Measurements from ENCODE around the gene BRD7. TPM values are rescaled to one million over a fixed set of nuclear protein-coding genes. Genes with fewer than 3 reads are reported as not detected.

Gene BRD7
- total RNA-seq, 2 donors from 2014 or later, result 64.1 to 91.4 TPM

DNA sequence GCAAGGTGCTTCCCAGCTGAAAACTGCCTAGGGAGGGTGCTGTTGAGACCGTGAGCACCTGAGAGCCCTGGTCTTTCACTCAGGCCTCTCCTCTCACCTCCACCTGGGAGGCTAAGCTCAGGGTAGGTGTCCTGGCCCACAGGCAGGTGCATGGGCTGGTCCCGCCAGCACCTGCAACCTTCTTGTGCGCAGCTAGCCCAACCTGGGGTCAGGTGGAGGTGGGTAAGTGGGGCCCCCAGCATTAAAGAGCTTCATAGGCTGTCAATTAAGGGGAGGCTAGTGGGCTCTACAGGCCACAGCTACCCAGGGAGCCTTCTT is 93.7 kb downstream of the BRD7 start:
- peaks cover 8% of the 10 kb centered on the region for H3K36me3 Mint-ChIP-seq
- H3K9me3 Mint-ChIP-seq, result peaks cover 4% of the 10 kb centered on the region
- H3K4me1 Mint-ChIP-seq (ENCODE audit: low read depth in 2 of 2), result peaks cover 81 to 83% of the 10 kb centered on the region in 2 donors
- H3K27me3 Mint-ChIP-seq, result no peaks in the 10 kb centered on the region
- peak overlapping the region; percentile 86 for H3K4me3 Mint-ChIP-seq
- peak overlapping the region; percentile 98 to 100 for H3K27ac Mint-ChIP-seq
- DNase-seq (ENCODE audit: low spot score) (peak; percentile 18), ATAC-seq (no peak)

DNA sequence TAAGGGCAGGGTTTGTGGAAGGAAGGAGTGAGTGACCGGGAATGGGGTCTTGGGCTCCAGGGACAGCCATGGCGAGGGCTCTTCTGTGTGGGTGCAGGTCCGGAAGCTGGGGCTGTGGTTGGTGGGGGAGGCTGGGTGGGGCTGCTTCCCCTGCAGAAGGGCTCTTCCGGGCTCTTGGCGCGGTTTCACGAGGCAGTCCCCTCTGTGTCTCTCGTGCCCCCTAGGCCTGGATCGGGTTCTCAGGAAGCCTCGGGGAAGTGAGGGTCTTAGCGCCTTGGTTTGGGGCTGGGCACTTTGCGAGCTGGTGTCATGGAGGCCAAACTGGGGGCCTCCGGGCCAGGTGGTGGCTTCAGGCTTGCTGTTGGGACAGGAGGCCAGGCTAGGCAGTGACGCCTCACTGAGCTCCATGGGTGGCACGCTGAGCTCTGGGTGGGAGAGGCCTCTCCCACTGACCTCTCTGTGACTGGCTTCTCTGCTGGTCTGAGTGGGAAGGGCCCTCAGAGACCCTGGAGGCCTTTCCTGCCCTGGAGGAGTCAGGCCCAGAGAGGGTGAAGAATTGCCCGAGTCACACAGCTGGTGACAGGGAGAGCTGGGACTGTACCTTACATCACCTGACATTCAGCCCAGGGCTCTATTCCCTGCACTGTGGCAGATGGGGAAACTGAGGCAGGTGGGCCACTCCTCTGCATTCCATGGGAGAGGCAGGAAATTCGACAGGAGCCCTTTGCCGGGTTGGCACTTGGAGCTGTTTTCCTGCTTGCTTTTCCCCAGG is 94.3 kb downstream of the BRD7 start:
- Mint-ChIP-seq H3K9me3 (peaks cover 4% of the 10 kb centered on the region), H3K36me3 (peaks cover 8% of the 10 kb centered on the region), H3K4me3 (peak overlapping the region; percentile 86), H3K4me1 (ENCODE audit: low read depth in 2 of 2) (peaks cover 81 to 83% of the 10 kb centered on the region in 2 donors), H3K27me3 (no peaks in the 10 kb centered on the region), H3K27ac (peak overlapping the region; percentile 98 to 100)
- ATAC-seq (peak; percentile 73 to 80), DNase-seq (ENCODE audit: low spot score) (peak; percentile 82)

DNA sequence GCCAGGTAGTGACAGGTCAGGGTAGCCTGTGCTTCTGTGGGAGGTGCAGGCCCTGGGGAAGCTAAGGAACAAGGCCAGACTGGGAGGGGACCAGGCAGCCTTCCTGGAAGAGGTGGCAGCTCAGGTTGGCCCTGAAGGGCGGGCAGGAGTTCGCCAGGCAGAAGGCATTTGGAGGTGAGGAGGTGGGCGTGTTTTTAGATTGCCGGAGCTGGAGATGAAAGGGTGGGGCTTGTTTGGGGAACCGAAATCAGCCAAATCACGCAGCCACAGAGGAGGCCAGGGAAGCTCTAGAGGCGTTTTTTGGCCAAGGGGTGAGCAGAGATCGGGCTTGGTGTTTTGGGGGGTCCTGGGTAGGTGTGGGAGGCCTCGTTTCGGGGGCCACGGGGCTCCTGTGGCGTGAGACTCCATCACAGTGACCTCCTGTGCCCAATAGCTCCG is 94.9 kb downstream of the BRD7 start:
- H3K4me1 Mint-ChIP-seq (ENCODE audit: low read depth in 2 of 2), result peaks cover 81 to 83% of the 10 kb centered on the region in 2 donors
- H3K27me3 Mint-ChIP-seq, result no peaks in the 10 kb centered on the region
- peak overlapping the region; percentile 98 to 100 for H3K27ac Mint-ChIP-seq
- peaks cover 8% of the 10 kb centered on the region for H3K36me3 Mint-ChIP-seq
- H3K4me3 Mint-ChIP-seq, result peak overlapping the region; percentile 86
- peak; percentile 0 to 39 for ATAC-seq
- no peak for DNase-seq (ENCODE audit: low spot score)
- H3K9me3 Mint-ChIP-seq, result peaks cover 4% of the 10 kb centered on the region

DNA sequence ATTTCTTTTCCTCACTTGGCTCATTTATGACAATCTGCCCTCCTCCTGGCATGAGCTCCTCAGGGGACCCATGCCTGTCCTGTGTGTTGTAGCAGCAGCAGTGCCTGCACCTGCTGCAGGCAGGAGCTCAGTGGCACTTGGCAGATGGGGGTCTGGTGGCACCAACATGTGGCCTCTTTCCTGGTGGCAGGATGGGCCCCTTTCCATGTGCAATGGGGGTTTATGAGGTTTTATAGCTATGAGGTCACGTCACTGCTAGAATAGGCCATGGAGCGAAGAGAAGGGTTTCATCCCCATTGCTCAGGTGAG is 95.5 kb downstream of the BRD7 start:
- H3K27ac Mint-ChIP-seq, result peak overlapping the region; percentile 98 to 100
- H3K36me3 Mint-ChIP-seq, result peaks cover 3% of the 10 kb centered on the region
- H3K27me3 Mint-ChIP-seq, result no peaks in the 10 kb centered on the region
- no peak for ATAC-seq
- peaks cover 1% of the 10 kb centered on the region for H3K9me3 Mint-ChIP-seq
- DNase-seq (ENCODE audit: low spot score), result peak; percentile 44
- peaks cover 78 to 82% of the 10 kb centered on the region in 2 donors for H3K4me1 Mint-ChIP-seq (ENCODE audit: low read depth in 2 of 2)
- peak overlapping the region; percentile 86 for H3K4me3 Mint-ChIP-seq

DNA sequence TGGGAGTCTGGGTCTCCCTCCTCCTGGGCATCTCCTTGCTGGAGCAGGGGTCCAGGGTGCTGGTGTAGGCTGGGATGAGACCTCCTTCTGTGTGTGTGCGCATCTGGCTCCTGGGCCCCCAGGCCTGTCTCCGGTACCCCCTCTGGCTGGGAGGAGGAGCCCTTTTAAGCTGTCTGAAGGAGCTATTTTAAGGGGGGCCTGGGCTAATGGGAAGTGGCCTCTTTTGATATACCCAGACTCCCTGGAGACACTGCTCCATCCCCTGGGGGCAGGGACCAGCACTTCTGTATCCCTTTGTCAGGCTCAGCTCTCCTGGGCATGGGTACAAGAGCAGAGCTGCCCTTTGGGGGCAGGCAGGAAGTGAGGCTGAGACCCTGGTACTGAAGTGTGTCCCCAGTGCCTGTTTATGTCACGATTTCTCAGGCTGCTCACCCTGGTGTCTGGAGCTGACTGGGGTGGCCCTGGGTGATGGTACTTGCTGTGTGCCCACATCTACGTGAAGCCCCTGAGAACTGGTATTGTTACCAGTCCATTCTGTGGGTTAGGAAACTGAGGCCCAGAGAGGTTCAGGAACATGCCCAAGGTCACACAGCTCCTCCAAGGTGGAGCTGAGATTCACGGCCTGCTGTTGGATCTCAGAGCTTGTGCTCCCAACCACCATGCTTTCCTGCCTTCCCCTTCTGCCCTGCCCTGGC is 96.0 kb downstream of the BRD7 start:
- ATAC-seq, result no peak
- Mint-ChIP-seq H3K4me3 (peak overlapping the region; percentile 86), H3K9me3 (no peaks in the 10 kb centered on the region), H3K4me1 (ENCODE audit: low read depth in 2 of 2) (peaks cover 76 to 81% of the 10 kb centered on the region in 2 donors), H3K27ac (peak overlapping the region; percentile 98 to 100), H3K36me3 (no peaks in the 10 kb centered on the region), H3K27me3 (no peaks in the 10 kb centered on the region)
- DNase-seq (ENCODE audit: low spot score), result peak; percentile 50

DNA sequence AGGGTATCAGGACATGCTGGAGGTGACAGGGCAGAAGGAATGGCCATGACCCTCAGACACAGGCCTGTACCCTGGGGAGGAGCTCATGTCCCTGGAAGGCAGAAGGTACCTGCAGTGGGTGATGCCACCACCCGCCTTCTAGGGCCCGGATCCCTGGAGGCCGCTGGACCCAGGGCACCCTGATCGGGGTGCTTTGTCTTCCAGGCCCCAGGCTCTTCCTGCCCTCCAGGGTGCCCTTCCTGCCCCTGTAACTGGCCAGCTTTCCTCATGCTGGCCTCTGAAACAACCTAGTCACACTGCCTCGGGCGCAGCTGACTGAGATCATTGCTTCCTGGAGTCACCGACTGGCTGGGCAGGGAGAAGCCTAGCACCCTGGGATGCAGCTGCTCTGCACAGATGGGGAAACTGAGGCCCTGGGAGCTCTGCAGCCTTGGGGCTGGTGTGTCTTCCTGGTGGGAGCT is 96.6 kb downstream of the BRD7 start:
- H3K27ac Mint-ChIP-seq, result peak overlapping the region; percentile 98 to 100
- DNase-seq (ENCODE audit: low spot score) (peak; percentile 51), ATAC-seq (peak in 1 of 2 donors; percentile 14)
- no peaks in the 10 kb centered on the region for H3K9me3 Mint-ChIP-seq
- H3K27me3 Mint-ChIP-seq, result no peaks in the 10 kb centered on the region
- H3K36me3 Mint-ChIP-seq, result no peaks in the 10 kb centered on the region
- peaks cover 77 to 81% of the 10 kb centered on the region in 2 donors for H3K4me1 Mint-ChIP-seq (ENCODE audit: low read depth in 2 of 2)
- H3K4me3 Mint-ChIP-seq, result peak overlapping the region; percentile 86

DNA sequence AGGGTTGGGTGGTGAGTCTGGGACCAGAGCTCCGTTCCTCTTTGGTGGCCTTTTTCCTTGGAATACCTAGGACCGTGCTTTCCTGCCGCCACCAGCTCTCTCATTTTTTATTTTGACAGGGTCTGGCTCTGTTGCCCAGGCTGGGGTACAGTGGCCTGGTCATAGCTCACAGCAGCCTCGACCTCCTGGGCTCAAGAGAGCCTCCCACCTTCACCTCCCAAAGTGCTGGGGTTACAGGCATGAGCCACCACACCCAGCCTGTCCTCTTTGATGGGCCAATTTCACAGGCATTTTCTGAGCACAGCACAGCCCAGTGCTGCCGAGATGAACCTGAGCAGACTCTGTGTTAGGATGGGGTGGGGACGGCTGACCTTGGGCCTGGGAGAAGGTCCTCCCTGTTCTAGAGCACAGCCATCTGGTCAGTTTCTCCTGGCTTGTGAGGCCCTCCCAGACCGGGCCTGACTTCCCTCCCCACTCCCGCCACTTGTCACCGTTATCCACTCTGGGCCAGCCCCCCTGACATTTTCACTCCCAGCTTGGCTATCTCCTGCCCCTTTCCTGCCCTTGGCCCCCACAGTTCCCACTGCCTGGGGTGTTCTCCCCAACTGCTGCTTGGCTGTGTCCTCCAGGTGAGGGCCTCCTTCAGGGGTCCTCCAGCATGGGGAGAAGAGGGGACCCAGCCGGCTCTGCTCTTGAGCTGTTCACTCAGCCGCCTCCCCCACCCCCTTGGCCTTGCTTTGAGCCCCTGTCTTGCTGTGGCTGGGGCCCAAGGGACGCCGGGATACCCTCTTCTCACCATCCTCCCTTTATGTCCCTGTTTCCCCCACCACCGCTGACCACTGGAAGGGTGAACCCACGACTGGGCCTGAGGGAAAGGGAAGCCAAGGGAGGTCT is 97.4 kb downstream of the BRD7 start:
- Mint-ChIP-seq H3K4me3 (peak overlapping the region; percentile 17), H3K4me1 (ENCODE audit: low read depth in 2 of 2) (peaks cover 74 to 77% of the 10 kb centered on the region in 2 donors), H3K27ac (peak overlapping the region; percentile 98 to 100), H3K9me3 (no peaks in the 10 kb centered on the region), H3K27me3 (no peaks in the 10 kb centered on the region), H3K36me3 (no peaks in the 10 kb centered on the region)
- DNase-seq (ENCODE audit: low spot score) (peak; percentile 57), ATAC-seq (no peak)

DNA sequence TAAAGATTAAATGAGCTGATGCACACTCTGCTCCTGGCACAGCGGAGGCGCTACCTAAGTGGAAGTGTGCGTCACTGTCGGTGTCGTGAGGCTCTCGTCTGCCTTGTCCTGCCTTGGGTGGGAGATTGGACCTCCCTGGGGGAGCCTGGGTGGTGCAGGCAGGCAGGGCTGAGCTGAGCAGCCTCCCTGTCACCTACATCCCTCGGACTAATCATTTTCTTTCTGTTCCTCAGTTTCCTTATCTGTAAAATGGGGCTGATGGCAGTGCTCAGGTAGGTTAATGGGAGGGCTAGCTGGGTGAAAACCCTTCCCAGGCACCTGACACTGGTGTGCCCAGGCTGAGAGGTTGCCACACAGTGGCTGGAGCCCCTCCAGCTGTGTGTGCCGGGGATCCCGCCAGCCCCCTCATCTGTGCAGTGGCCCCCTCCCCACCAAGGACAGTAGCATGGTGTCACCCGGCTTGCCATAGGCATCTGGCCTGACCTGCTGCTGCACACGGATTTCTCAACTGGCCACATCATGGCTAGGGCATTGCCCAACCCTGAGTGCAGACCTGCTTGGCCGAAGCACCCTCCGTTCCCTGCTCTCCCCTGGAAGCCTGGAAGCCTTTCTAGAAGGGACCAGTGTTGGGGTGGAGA is 98.2 kb downstream of the BRD7 start:
- H3K4me1 Mint-ChIP-seq (ENCODE audit: low read depth in 2 of 2), result peaks cover 82 to 83% of the 10 kb centered on the region in 2 donors
- peak overlapping the region; percentile 27 for H3K4me3 Mint-ChIP-seq
- DNase-seq (ENCODE audit: low spot score) (peak; percentile 54), ATAC-seq (no peak)
- peak overlapping the region; percentile 98 to 100 for H3K27ac Mint-ChIP-seq
- H3K36me3 Mint-ChIP-seq, result no peaks in the 10 kb centered on the region
- no peaks in the 10 kb centered on the region for H3K9me3 Mint-ChIP-seq
- H3K27me3 Mint-ChIP-seq, result no peaks in the 10 kb centered on the region

DNA sequence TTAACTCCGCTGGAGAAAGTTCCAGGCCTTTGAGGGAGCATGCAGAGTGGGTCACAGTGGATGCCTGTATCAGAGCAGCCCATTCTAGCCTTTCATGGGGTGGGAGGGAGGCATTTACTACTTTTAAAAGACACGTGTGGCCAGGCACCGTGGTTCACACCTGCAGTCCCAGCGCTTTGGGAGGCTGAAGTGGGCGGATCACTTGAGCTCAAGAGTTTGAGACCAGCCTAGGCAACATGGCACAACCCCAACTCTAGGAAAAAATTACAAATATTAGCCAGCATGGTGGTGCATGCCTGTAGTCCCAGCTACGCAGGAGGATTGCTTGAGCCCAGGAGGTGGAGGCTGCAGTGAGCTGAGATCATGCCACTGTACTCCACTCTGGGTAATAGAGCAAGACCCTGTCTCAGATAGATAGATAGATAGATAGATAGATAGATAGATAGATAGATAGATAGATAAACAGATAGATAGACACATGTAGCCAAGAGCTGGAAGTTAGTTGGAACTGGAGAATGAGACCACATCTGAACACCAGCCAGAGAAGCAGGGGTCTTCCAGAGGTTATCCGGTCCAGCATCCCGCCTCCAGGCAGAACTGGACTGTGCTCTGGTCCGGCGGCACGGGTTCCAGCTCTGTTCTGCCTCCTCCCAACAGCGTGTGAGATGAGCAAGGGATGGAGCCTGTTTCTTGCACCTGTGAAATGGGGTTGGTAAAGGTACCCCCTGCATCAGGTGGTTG is 98.8 kb downstream of the BRD7 start:
- Mint-ChIP-seq H3K9me3 (no peaks in the 10 kb centered on the region), H3K27me3 (no peaks in the 10 kb centered on the region), H3K27ac (peak overlapping the region; percentile 98 to 100), H3K4me3 (peak overlapping the region; percentile 80), H3K4me1 (ENCODE audit: low read depth in 2 of 2) (peaks cover 84 to 85% of the 10 kb centered on the region in 2 donors), H3K36me3 (no peaks in the 10 kb centered on the region)
- no peak for ATAC-seq
- peak; percentile 56 for DNase-seq (ENCODE audit: low spot score)

DNA sequence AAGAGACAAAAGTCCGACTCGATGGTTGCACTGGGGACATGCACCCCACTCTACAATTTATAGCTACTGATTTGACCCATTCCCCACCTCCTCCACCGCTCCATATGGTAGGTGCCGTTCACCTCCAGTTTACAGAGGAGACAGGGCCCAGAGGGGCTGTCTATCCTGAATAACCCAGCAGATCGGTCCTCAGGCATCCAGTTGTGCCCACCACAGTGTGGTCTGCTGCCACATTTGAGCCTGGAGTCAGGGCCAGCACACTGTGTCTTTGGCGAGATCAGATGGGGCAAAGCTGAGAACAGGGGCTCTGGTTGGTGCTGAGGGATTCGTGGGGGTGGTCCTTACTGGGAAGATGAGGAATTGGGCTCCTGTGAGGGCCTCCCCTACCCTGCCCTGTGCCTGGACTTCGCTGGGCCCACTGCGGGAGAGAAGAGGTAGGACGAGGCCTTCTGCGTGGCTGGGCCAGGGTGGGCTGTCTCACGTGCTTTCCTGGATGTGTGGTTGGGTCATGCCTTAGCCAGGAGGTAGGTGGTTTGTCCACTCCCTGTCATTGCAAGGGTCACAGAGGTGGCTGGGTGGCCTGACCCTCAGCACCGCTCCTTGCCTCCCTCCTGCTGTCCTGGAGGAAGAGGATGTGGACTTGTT is 99.6 kb downstream of the BRD7 start:
- Mint-ChIP-seq H3K9me3 (no peaks in the 10 kb centered on the region), H3K27ac (peak overlapping the region; percentile 98 to 100), H3K4me1 (ENCODE audit: low read depth in 2 of 2) (peaks cover 85 to 87% of the 10 kb centered on the region in 2 donors), H3K27me3 (no peaks in the 10 kb centered on the region), H3K4me3 (peak overlapping the region; percentile 80), H3K36me3 (no peaks in the 10 kb centered on the region)
- no peak for ATAC-seq
- DNase-seq (ENCODE audit: low spot score), result peak; percentile 56

DNA sequence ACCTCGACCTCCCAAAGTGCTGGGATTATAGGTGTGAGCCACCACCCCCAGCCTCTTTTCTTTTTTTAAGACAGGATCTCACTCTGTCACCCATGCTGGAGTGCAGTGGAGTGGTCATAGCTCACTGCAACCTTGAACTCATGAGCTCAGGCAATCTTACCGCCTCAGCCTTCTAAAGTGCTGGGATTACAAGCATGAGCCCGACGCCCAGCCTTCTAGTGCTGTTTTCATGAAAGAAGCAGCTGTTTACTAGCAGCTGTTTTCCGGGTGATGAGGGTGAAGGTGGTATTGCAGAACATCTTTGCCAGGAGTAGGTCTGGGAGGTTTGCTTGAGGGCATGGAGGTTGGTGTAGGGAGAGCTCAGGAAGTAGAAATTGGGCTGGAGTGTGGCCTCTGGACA is 100.4 kb downstream of the BRD7 start:
- Mint-ChIP-seq H3K27me3 (no peaks in the 10 kb centered on the region), H3K4me3 (peak overlapping the region; percentile 87), H3K36me3 (no peaks in the 10 kb centered on the region), H3K4me1 (ENCODE audit: low read depth in 2 of 2) (peaks cover 85 to 87% of the 10 kb centered on the region in 2 donors), H3K27ac (peak overlapping the region; percentile 98 to 100), H3K9me3 (no peaks in the 10 kb centered on the region)
- DNase-seq (ENCODE audit: low spot score), result peak; percentile 49
- no peak for ATAC-seq

DNA sequence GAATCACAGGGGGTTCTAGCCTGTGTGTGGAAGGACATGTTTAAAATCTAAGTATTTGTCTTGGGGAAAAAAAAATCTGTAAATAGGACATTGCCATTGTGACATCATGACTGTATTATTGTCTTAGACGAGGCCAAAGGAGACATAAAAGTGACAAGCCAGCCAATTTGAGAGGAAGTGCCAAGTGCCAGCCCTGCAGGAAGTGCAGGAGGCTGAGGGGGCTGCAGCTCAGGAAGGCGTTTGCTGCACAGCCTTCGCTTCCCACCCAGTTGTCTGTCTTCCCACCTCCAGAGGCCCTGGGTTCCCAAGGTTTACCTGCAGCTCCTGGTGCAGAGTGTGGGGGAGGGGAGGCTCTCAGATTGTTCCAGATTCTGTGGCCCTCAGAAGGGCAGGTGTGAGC is 101.1 kb downstream of the BRD7 start:
- Mint-ChIP-seq H3K4me3 (peak overlapping the region; percentile 87), H3K27ac (peak overlapping the region; percentile 98 to 100), H3K36me3 (no peaks in the 10 kb centered on the region), H3K9me3 (no peaks in the 10 kb centered on the region), H3K27me3 (no peaks in the 10 kb centered on the region), H3K4me1 (ENCODE audit: low read depth in 2 of 2) (peaks cover 84 to 87% of the 10 kb centered on the region in 2 donors)
- no peak for ATAC-seq
- DNase-seq (ENCODE audit: low spot score), result peak; percentile 66

Measured in natural killer cell treated with Interleukin-12 subunit alpha and Interleukin-12 subunit beta and Interleukin-15 and Interleukin-18, amount 100 ng/mL, for 72 hours (primary cell).